HCT116 (cell line): Measurements from ENCODE around the gene PPP1CB.

ENCODE experiments used
- EZH2phosphoT487 ChIP-seq: fragments of 200-600 bp; IDR thresholded peaks from 2 replicates; pipeline ENCODE4 v1.6.1; 2018; ENCODE audit warnings: antibody characterized with exemption, borderline replicate concordance
- JUND ChIP-seq: IDR thresholded peaks from 2 replicates; pipeline ENCODE4 v1.6.1; 2012

GRCh38 chr2:28778392-28778791 is 26.8 kb downstream of the PPP1CB start:
- TF ChIP-seq EZH2phosphoT487, result no peak
- no peak for TF ChIP-seq JUND
